A549 (cell line): ENCODE data around the gene CLPTM1. TPM values are rescaled to one million over a fixed set of nuclear protein-coding genes. Genes with fewer than 3 reads are reported as not detected.

ENCODE experiments used
- ATAC-seq, 2 experiments: fragments of 200-7000 bp in 1 of 2; fragments of >200 bp in 1 of 2; cut with Nextera tagmentation in 1 of 2; cut with Tn5 transposase in 1 of 2; 3 replicates each; pipeline versions ENCODE4 v1.8.0 to v1.9.1; 2018 to 2020; ENCODE audit warnings: mild to moderate bottlenecking in 1 of 2, moderate library complexity in 1 of 2
- CTCF ChIA-PET: fragments of 300-600 bp; sonication (Branson Sonifier 250); formaldehyde crosslinking; extraction: SDS; loops from one replicate; lab custom pipeline; 2021; ENCODE audit warnings: antibody characterized with exemption, inconsistent platforms; lab: Yijun Ruan, JAX
- POLR2A ChIA-PET: fragments of 350-600 bp; formaldehyde crosslinking; extraction: SDS; loops from one replicate; lab custom pipeline; 2021; ENCODE audit warnings: antibody characterized with exemption, inconsistent platforms; lab: Yijun Ruan, JAX
- DNase-seq, 2 experiments: peaks; one replicate each; pipeline versions ENCODE4 v3.0.0 to v3.0.0-alpha.2; 2011 to 2016; ENCODE audit warnings: low read depth in 1 of 2, low spot score in 1 of 2
- FAIRE-seq: peaks from 2 replicates; lab custom pipeline; 2011; peaks lifted over from hg19 to GRCh38; lab: Jason Lieb, UNC
- H3K27ac ChIP-seq, 2 experiments: fragments of >200 bp; sonication (Bioruptor Twin); formaldehyde crosslinking; 3 replicates each; pipeline ENCODE4 v1.5.1; 2016 to 2017
- H3K4me1 ChIP-seq: fragments of >200 bp; sonication (Bioruptor Twin); formaldehyde crosslinking; 3 replicates; pipeline ENCODE4 v1.6.1; 2016
- H3K4me2 ChIP-seq: fragments of >200 bp; sonication (Bioruptor Twin); formaldehyde crosslinking; 3 replicates; pipeline ENCODE4 v1.6.1; 2016
- H3K4me3 ChIP-seq: fragments of >200 bp; sonication (Bioruptor Twin); formaldehyde crosslinking; 3 replicates; pipeline ENCODE4 v1.5.1; 2016
- H3K9me3 ChIP-seq: fragments of >200 bp; sonication (Bioruptor Twin); formaldehyde crosslinking; 3 replicates; pipeline ENCODE4 v1.6.1; 2016
- CHD4 ChIP-seq: fragments of 200-600 bp; sonication (generic); IDR thresholded peaks from 2 replicates; pipeline ENCODE4 v1.6.1; 2016; ENCODE audit warnings: antibody characterized with exemption, mild to moderate bottlenecking, borderline replicate concordance
- E2F6 ChIP-seq: IDR thresholded peaks from 2 replicates; pipeline ENCODE4 v1.6.1; 2012; ENCODE audit warnings: low read depth, borderline replicate concordance
- FOSB ChIP-seq: fragments of 250-450 bp; sonication (Bioruptor Pico); IDR thresholded peaks from 2 replicates; pipeline ENCODE4 v1.5.0; 2020; ENCODE audit warnings: mild to moderate bottlenecking, moderate library complexity
- GATA3 ChIP-seq: IDR thresholded peaks from 2 replicates; pipeline ENCODE4 v1.6.1; 2012; ENCODE audit warnings: borderline replicate concordance
- HDAC2 ChIP-seq: fragments of 200-600 bp; sonication (generic); IDR thresholded peaks from 2 replicates; pipeline ENCODE4 v1.6.1; 2016
- HOXA7 ChIP-seq: fragments of 250-450 bp; sonication (Bioruptor Pico); IDR thresholded peaks from 2 replicates; pipeline ENCODE4 v1.5.0; 2020; ENCODE audit warnings: mild to moderate bottlenecking, moderate library complexity
- HOXB13 ChIP-seq: fragments of 250-450 bp; sonication (Bioruptor Pico); IDR thresholded peaks from 2 replicates; pipeline ENCODE4 v1.5.0; 2020; ENCODE audit warnings: low read depth, mild to moderate bottlenecking, moderate library complexity
- HOXB5 ChIP-seq: fragments of 250-450 bp; sonication (Bioruptor Pico); IDR thresholded peaks from 2 replicates; pipeline ENCODE4 v1.5.0; 2020; ENCODE audit warnings: mild to moderate bottlenecking, moderate library complexity
- JUNB ChIP-seq: fragments of >200 bp; sonication (Bioruptor Twin); formaldehyde crosslinking; IDR thresholded peaks from 2 replicates; pipeline ENCODE4 v1.6.1; 2016
- NFE2L2 ChIP-seq: fragments of 150-350 bp; conservative IDR thresholded peaks from 2 replicates; pipeline ENCODE4 v1.6.1; 2014; ENCODE audit warnings: low read length
- NPAS2 ChIP-seq: fragments of 250-450 bp; sonication (Bioruptor Pico); IDR thresholded peaks from 2 replicates; pipeline ENCODE4 v1.8.0; 2022; ENCODE audit warnings: mild to moderate bottlenecking, moderate library complexity, borderline replicate concordance
- NR3C1 ChIP-seq: fragments of >200 bp; sonication (Bioruptor Twin); formaldehyde crosslinking; IDR thresholded peaks from 3 replicates; pipeline ENCODE4 v1.6.1; 2017
- RCOR1 ChIP-seq: fragments of 150-350 bp; IDR thresholded peaks from 2 replicates; pipeline ENCODE4 v1.6.1; 2014; ENCODE audit warnings: antibody characterized with exemption, low read length, low read depth
- REST ChIP-seq: fragments of 200-600 bp; sonication (generic); IDR thresholded peaks from 2 replicates; pipeline ENCODE4 v1.6.1; 2016; ENCODE audit warnings: antibody characterized with exemption, mild to moderate bottlenecking, moderate library complexity
- RFX5 ChIP-seq: fragments of 450-650 bp; IDR thresholded peaks from 2 replicates; pipeline ENCODE4 v1.7.1; 2014; ENCODE audit warnings: antibody characterized with exemption, mild to moderate bottlenecking, moderate library complexity
- RNF2 ChIP-seq: fragments of 200-600 bp; sonication (generic); IDR thresholded peaks from 2 replicates; pipeline ENCODE4 v1.6.1; 2016; ENCODE audit warnings: low read depth, mild to moderate bottlenecking, antibody characterized with exemption, moderate library complexity, borderline replicate concordance
- SMC3 ChIP-seq: fragments of >200 bp; sonication (Bioruptor Twin); formaldehyde crosslinking; IDR thresholded peaks from 3 replicates; pipeline ENCODE4 v1.6.1; 2018; ENCODE audit warnings: inconsistent platforms
- SREBF2 ChIP-seq: fragments of 450-650 bp; IDR thresholded peaks from 2 replicates; pipeline ENCODE4 v1.6.1; 2014; ENCODE audit warnings: mild to moderate bottlenecking, moderate library complexity
- WGBS: methylation state at CpG from one replicate; pipeline ENCODE4 v1.1.6; 2017; ENCODE audit errors: missing lambda C conversion rate; 5-methylcytosine and 5-hydroxymethylcytosine counted together
- polyA plus RNA-seq, 4 experiments: library from polyadenylated mRNA; depleted of rRNA in 3 of 4; stranded (reverse); fragments of >200 nt; fragmentation: RNase III in 1 of 4; extraction: RNeasy Plus Mini Kit Qiagen cat#74134 plus additional on column Dnase treatment in 1 of 4; gene quantifications; 2 replicates in 3 of 4; 3 replicates in 1 of 4; pipeline ENCODE4 v1.2.3, GENCODE V29; 2011 to 2017
- TF ChIP-seq, protein P1 (sequence below): fragments of >200 bp; sonication (Bioruptor Twin); formaldehyde crosslinking; IDR thresholded peaks from 3 replicates; pipeline ENCODE4 v1.6.1; 2016

Gene CLPTM1
- polyA plus RNA-seq, 2 of the 4 experiments (the other 2 are of a cell fraction), result 99.3 to 188 TPM

- POLR2A ChIA-PET, result no interaction called here
- Histone ChIP-seq H3K4me1 (peaks cover 47% of the 10 kb centered on the region), H3K4me2 (no peak overlapping the region), H3K9me3 (no peaks in the 10 kb centered on the region), H3K27ac (no peak overlapping the region), H3K4me3 (no peak overlapping the region)
- DNase-seq (no peak), ATAC-seq (no peak), FAIRE-seq (no peak)
- TF ChIP-seq SMC3 (no peak), GATA3 (no peak), NR3C1 (no peak), CHD4 (no peak), JUNB (no peak), NPAS2 (CRISPR knock-in tag) (no peak), RFX5 (no peak), RNF2 (no peak), SREBF2 (no peak), HDAC2 (no peak), E2F6 (no peak), REST (no peak), RCOR1 (no peak), FOSB (CRISPR knock-in tag) (no peak), HOXA7 (CRISPR knock-in tag) (no peak)
- TF ChIP-seq, protein P1, sequence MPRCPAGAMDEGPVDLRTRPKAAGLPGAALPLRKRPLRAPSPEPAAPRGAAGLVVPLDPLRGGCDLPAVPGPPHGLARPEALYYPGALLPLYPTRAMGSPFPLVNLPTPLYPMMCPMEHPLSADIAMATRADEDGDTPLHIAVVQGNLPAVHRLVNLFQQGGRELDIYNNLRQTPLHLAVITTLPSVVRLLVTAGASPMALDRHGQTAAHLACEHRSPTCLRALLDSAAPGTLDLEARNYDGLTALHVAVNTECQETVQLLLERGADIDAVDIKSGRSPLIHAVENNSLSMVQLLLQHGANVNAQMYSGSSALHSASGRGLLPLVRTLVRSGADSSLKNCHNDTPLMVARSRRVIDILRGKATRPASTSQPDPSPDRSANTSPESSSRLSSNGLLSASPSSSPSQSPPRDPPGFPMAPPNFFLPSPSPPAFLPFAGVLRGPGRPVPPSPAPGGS, result no peak
- WGBS, result 90% methylated on average over 12 of the region's 12 CpGs
- CTCF ChIA-PET, result interaction anchor here (0.6 to 18.1 kb wide), 5 partner anchors 10 to 371 kb away, joined by 3 to 303 read pairs (median 3); partner anchors contain the start of gene CLPTM1
Measured at GRCh38 chr19:44907613-44908012, 47.6 kb upstream of the CLPTM1 start.

DNA sequence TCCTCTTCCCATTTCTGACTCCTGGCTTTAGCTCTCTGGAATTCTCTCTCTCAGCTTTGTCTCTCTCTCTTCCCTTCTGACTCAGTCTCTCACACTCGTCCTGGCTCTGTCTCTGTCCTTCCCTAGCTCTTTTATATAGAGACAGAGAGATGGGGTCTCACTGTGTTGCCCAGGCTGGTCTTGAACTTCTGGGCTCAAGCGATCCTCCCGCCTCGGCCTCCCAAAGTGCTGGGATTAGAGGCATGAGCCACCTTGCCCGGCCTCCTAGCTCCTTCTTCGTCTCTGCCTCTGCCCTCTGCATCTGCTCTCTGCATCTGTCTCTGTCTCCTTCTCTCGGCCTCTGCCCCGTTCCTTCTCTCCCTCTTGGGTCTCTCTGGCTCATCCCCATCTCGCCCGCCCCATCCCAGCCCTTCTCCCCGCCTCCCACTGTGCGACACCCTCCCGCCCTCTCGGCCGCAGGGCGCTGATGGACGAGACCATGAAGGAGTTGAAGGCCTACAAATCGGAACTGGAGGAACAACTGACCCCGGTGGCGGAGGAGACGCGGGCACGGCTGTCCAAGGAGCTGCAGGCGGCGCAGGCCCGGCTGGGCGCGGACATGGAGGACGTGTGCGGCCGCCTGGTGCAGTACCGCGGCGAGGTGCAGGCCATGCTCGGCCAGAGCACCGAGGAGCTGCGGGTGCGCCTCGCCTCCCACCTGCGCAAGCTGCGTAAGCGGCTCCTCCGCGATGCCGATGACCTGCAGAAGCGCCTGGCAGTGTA, 46.9 kb upstream of the CLPTM1 start:
- FAIRE-seq (no peak), DNase-seq (no peak), ATAC-seq (no peak)
- ChIA-PET POLR2A (no interaction called here), CTCF (interaction anchor here (0.5 to 18.1 kb wide), 7 partner anchors 9 to 1121 kb away, joined by 3 to 303 read pairs (median 4); partner anchors contain the start of gene CLPTM1)
- Histone ChIP-seq H3K9me3 (no peaks in the 10 kb centered on the region), H3K27ac (no peak overlapping the region), H3K4me1 (peaks cover 49% of the 10 kb centered on the region), H3K4me2 (no peak overlapping the region), H3K4me3 (no peak overlapping the region)
- TF ChIP-seq HOXB5 (CRISPR knock-in tag) (no peak), HOXB13 (CRISPR knock-in tag) (no peak), NFE2L2 (no peak), RFX5 (no peak)
- 92% methylated on average over 46 of the region's 46 CpGs for WGBS
